ENCODE results near the gene C9orf153. TPM values are rescaled to one million over a fixed set of nuclear protein-coding genes. Genes with fewer than 3 reads are reported as not detected.

Gene C9orf153
- total and polyA plus RNA-seq, 2 of the 4 experiments (the other 2 are of a cell fraction): not detected

DNA sequence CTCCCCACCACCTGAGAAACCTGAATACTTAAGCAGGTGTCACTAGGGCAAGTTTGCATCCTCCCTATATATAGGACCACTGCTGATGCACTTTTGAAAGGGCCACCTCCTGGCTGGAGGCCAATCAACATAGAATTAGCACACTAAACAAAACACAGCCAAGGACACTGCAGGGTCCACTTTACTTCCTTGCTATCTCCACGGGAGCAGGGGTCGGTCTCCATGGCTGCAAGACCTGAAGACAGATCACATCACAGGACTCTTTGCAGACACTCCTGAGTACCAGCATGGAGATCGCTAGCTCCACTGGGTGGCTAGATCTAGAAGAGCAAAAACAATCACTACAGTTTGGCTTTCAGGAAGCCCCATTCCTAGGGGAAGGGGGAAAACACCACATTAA is 72.3 kb downstream of the C9orf153 start:
- H4K8ac ChIP-seq (ENCODE audit: low read depth in 2 of 2, low read length in 2 of 2): no peak overlapping the region
- H4K20me1 ChIP-seq (ENCODE audit: insufficient read depth, low read length): no peaks in the 10 kb centered on the region
- in situ Hi-C loops (cut with MboI; ENCODE audit: low sequenced_read_pairs) (no loop called here), dilution Hi-C loops (cut with HindIII; ENCODE audit: low sequenced_read_pairs, unreplicated experiment) (no loop called here), intact Hi-C loops (cut with micrococcal nuclease) (no loop called here)
- H3K56ac ChIP-seq (ENCODE audit: extremely low read depth, insufficient read depth, low read length): no peak overlapping the region
- no peak overlapping the region for H2BK5ac ChIP-seq (ENCODE audit: low read depth, low read length, poor library complexity, severe bottlenecking)
- H3K4ac ChIP-seq (ENCODE audit: low read depth, low read length): no peak overlapping the region
- no peak overlapping the region for H2BK20ac ChIP-seq (ENCODE audit: low read depth, low read length)
- no peaks in the 10 kb centered on the region for H3K4me1 ChIP-seq (ENCODE audit: control insufficient read depth, insufficient read depth, low read length)
- ChIA-PET POLR2A (ENCODE audit: unreplicated experiment) (no interaction called here), CTCF (interaction anchor here (1.2 kb wide), 1 partner anchor 21 kb away, joined by 3 read pairs; no protein-coding TSS in a partner anchor)
- DNase-seq (no peak), ATAC-seq (ENCODE audit: low read depth) (no peak)
- H3K14ac ChIP-seq (replicated peaks; ENCODE audit: low read depth, low read length): no peak overlapping the region
- H3K4me2 ChIP-seq (ENCODE audit: low read depth, low read length): no peak overlapping the region
- H3K27me3 ChIP-seq (ENCODE audit: control insufficient read depth, insufficient read depth, low read length): peaks cover 2% of the 10 kb centered on the region; the same call in 1 of the 2 replicates
- H3K79me1 ChIP-seq (ENCODE audit: low read depth in 1 of 2, low read length in 2 of 2): no peaks in the 10 kb centered on the region
- no peaks in the 10 kb centered on the region for H3K9me3 ChIP-seq (ENCODE audit: control insufficient read depth, insufficient read depth, low read length)
- H3K36me3 ChIP-seq (ENCODE audit: control insufficient read depth, insufficient read depth, low read length): no peaks in the 10 kb centered on the region
- no peak overlapping the region for H4K5ac ChIP-seq (ENCODE audit: low read depth, low read length)
- WGBS, 2 experiments (ENCODE audit: extremely low coverage in 2 of 2, insufficient read length in 1 of 2): no CpG with 5 or more reads among the region's 3 CpGs
- no peak overlapping the region for H2BK120ac ChIP-seq (ENCODE audit: low read depth, low read length)
- no peak overlapping the region for H3K4me3 ChIP-seq (ENCODE audit: insufficient read depth, low read depth, low read length)
- no peak overlapping the region for H2AFZ ChIP-seq (replicated peaks; ENCODE audit: low read length, poor library complexity)
- H3K23ac ChIP-seq (ENCODE audit: low read depth, low read length): no peak overlapping the region
- H2AK5ac ChIP-seq (ENCODE audit: low read depth, low read length): no peak overlapping the region
- H4K91ac ChIP-seq (ENCODE audit: insufficient read depth, low read depth, low read length): no peak overlapping the region
- H3K9me1 ChIP-seq (ENCODE audit: insufficient read depth, low read length): no peaks in the 10 kb centered on the region
- no peak overlapping the region for H2BK15ac ChIP-seq (ENCODE audit: low read depth, low read length)
- no peak overlapping the region for H2AK9ac ChIP-seq (replicated peaks; ENCODE audit: low read depth, low read length, poor library complexity)
- H3K9ac ChIP-seq (ENCODE audit: low read depth, low read length): no peak overlapping the region
- no TSS peak for BruUV-seq (replicated peaks)
- no peak overlapping the region for H3K27ac ChIP-seq (ENCODE audit: insufficient read depth, low read length)
- no peak for TF ChIP-seq CHD1 (IDR thresholded peaks at IDR 0.05; ENCODE audit: low read depth, low read length)
- TF ChIP-seq RFX5 (IDR thresholded peaks at IDR 0.05; ENCODE audit: low read depth, low read length): no peak
- TF ChIP-seq MAFK (IDR thresholded peaks at IDR 0.05; ENCODE audit: low read depth, low read length): no peak
- TF ChIP-seq CEBPB (IDR thresholded peaks at IDR 0.05; ENCODE audit: low read depth, low read length): no peak
- no peak for TF ChIP-seq BHLHE40 (IDR thresholded peaks at IDR 0.05; ENCODE audit: low read depth, low read length)
- TF ChIP-seq, protein P1, sequence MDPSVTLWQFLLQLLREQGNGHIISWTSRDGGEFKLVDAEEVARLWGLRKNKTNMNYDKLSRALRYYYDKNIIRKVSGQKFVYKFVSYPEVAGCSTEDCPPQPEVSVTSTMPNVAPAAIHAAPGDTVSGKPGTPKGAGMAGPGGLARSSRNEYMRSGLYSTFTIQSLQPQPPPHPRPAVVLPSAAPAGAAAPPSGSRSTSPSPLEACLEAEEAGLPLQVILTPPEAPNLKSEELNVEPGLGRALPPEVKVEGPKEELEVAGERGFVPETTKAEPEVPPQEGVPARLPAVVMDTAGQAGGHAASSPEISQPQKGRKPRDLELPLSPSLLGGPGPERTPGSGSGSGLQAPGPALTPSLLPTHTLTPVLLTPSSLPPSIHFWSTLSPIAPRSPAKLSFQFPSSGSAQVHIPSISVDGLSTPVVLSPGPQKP (IDR thresholded peaks at IDR 0.05; ENCODE audit: borderline replicate concordance, low read depth, low read length): no peak
- no peak for TF ChIP-seq RCOR1 (IDR thresholded peaks at IDR 0.05; ENCODE audit: insufficient replicate concordance, low read length)
- no peak for TF ChIP-seq SMC3 (IDR thresholded peaks at IDR 0.05; ENCODE audit: low read depth, low read length)
- TF ChIP-seq, protein P2, sequence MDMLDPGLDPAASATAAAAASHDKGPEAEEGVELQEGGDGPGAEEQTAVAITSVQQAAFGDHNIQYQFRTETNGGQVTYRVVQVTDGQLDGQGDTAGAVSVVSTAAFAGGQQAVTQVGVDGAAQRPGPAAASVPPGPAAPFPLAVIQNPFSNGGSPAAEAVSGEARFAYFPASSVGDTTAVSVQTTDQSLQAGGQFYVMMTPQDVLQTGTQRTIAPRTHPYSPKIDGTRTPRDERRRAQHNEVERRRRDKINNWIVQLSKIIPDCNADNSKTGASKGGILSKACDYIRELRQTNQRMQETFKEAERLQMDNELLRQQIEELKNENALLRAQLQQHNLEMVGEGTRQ (IDR thresholded peaks at IDR 0.05; ENCODE audit: low read depth, low read length): no peak
- TF ChIP-seq MAZ (IDR thresholded peaks at IDR 0.05; ENCODE audit: borderline replicate concordance, low read depth, low read length): no peak
- TF ChIP-seq POLR2A (IDR thresholded peaks at IDR 0.05; ENCODE audit: low read depth, low read length): no peak
- no peak for TF ChIP-seq MXI1 (IDR thresholded peaks at IDR 0.05; ENCODE audit: borderline replicate concordance, low read depth, low read length)
- no peak for TF ChIP-seq CTCF (conservative IDR thresholded peaks at IDR 0.05; ENCODE audit: low read depth, low read length)
- no peak overlapping the region for H3K18ac ChIP-seq (ENCODE audit: low read depth, low read length)

Data from IMR-90 (cell line).